Measurements from ENCODE around the gene DACH1.

- no peak for TF ChIP-seq CTCF (IDR thresholded peaks at IDR 0.05)
- no peak for TF ChIP-seq POLR2A (IDR thresholded peaks at IDR 0.05)
Measured at GRCh38 chr13:71873418-71874247, 6.6 kb upstream of the DACH1 start.
